ENCODE results near the gene MAP7.

The MAP7 gene

GRCh38 chr6:136469154-136469553 lies 81.1 kb downstream of the MAP7 start:
- DNase-seq = no peak
- H3K4me3 ChIP-seq (ENCODE audit: low read depth, low read length) = no peak overlapping the region
- TF ChIP-seq CTCF (IDR thresholded peaks at IDR 0.05; ENCODE audit: low read depth, low read length) = no peak
- no peaks in the 10 kb centered on the region for H3K36me3 ChIP-seq
- H3K9me3 ChIP-seq (ENCODE audit: severe bottlenecking) = no peaks in the 10 kb centered on the region
- no peaks in the 10 kb centered on the region for H3K27me3 ChIP-seq (ENCODE audit: insufficient read depth, low read depth, severe bottlenecking)
- no peak overlapping the region for H3K27ac ChIP-seq

DNA sequence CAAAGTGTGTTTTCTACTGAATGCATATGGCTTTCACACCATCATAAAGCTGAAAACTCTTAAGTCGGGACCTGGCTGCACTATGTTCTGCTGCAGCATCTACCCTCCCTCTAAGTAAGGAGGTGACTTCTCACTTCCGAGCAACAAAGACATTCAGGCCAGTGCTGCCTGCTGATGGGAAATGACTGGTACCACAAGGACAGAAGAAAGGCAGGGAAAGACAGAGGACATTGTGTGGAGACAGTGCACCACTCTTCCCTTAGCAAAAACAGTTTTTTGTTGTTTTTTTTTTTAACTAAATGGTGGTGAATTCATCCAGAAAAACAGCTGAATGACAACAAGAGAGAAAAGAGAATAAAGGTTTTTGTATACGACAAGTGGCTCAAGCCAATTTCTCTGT lies 81.5 kb downstream of the MAP7 start:
- no peak for DNase-seq
- H3K4me3 ChIP-seq (ENCODE audit: low read depth, low read length) = no peak overlapping the region
- no peaks in the 10 kb centered on the region for H3K9me3 ChIP-seq (ENCODE audit: severe bottlenecking)
- no peaks in the 10 kb centered on the region for H3K27me3 ChIP-seq (ENCODE audit: insufficient read depth, low read depth, severe bottlenecking)
- no peak overlapping the region for H3K27ac ChIP-seq
- TF ChIP-seq CTCF (IDR thresholded peaks at IDR 0.05; ENCODE audit: low read depth, low read length) = no peak
- H3K36me3 ChIP-seq = no peaks in the 10 kb centered on the region

- DNase-seq = no peak
- H3K36me3 ChIP-seq = no peaks in the 10 kb centered on the region
- H3K27me3 ChIP-seq (ENCODE audit: insufficient read depth, low read depth, severe bottlenecking) = no peaks in the 10 kb centered on the region
- no peak overlapping the region for H3K27ac ChIP-seq
- no peak for TF ChIP-seq CTCF (IDR thresholded peaks at IDR 0.05; ENCODE audit: low read depth, low read length)
- no peak overlapping the region for H3K4me3 ChIP-seq (ENCODE audit: low read depth, low read length)
- H3K9me3 ChIP-seq (ENCODE audit: severe bottlenecking) = no peaks in the 10 kb centered on the region
Observed at GRCh38 chr6:136467186-136467585, 83.0 kb downstream of the MAP7 start.

DNA sequence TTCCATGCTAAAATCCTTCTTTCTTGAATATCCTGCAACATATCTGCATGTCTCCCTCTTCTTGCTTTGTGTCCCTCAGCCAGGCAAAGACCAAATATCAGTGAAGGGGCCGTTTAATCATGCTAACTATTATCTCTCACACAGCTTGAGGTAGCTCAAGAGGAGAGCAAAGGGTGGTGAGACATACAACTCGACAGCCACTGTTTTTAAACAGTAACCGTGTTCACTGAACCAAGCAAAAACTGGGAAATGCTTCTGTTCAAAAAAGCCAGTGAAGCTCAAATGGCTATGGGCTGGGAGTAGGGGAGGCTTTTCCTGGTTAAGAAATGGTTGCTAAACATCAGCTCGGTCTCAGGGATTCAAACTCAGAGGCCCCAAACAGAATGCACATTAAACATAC lies 83.4 kb downstream of the MAP7 start:
- Histone ChIP-seq H3K9me3 (ENCODE audit: severe bottlenecking) (no peaks in the 10 kb centered on the region), H3K27ac (no peak overlapping the region), H3K4me3 (ENCODE audit: low read depth, low read length) (no peak overlapping the region), H3K27me3 (ENCODE audit: insufficient read depth, low read depth, severe bottlenecking) (no peaks in the 10 kb centered on the region), H3K36me3 (no peaks in the 10 kb centered on the region)
- TF ChIP-seq CTCF (IDR thresholded peaks at IDR 0.05; ENCODE audit: low read depth, low read length) = no peak
- no peak for DNase-seq

DNA sequence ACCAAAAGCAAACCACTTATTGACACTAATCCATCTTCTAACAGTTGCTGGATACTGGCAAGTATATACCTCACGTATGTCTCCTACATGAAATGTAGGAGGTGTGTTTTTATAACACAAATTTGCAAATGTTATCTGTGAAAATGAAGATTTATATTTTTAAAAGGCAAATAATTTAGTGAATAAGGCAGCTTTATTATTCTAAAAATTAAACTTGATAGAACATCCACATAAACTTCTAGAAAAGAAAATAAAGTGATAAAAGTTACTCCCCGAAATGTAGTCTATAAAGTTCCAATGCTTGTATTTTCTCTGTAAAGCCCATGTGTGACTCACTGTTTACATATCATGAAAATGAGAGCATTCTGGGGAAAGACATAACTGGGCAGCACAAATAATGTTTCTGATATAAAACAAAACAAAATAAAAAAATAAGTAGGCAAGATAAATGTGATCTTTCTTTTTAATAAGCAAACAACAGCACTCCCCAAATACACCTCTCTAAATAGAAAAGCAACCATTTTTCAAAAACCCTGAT lies 84.4 kb downstream of the MAP7 start:
- Histone ChIP-seq H3K27ac (no peak overlapping the region), H3K27me3 (ENCODE audit: insufficient read depth, low read depth, severe bottlenecking) (no peaks in the 10 kb centered on the region), H3K4me3 (ENCODE audit: low read depth, low read length) (no peak overlapping the region), H3K9me3 (ENCODE audit: severe bottlenecking) (no peaks in the 10 kb centered on the region), H3K36me3 (no peaks in the 10 kb centered on the region)
- DNase-seq = no peak
- no peak for TF ChIP-seq CTCF (IDR thresholded peaks at IDR 0.05; ENCODE audit: low read depth, low read length)

DNA sequence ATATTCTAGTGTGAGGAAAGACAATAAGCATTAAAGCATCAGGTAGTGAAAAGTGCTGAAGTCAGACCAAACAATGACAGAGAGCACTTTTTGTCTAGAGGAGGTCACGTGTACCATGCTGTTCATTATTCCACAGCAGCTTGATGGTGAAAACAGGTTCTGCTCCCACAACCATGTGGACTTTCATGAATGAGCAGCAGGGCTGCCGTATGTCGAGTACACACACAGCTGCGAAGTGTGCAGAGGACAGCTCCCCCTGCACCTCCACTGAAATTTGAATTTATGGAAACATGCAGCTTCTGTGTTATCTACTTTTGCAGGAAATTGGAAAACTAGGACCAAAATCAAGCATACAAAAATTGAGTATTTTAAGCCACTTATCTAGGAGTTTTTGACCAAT lies 85.3 kb downstream of the MAP7 start:
- H3K27me3 ChIP-seq (ENCODE audit: insufficient read depth, low read depth, severe bottlenecking) = no peaks in the 10 kb centered on the region
- DNase-seq = no peak
- no peak overlapping the region for H3K4me3 ChIP-seq (ENCODE audit: low read depth, low read length)
- no peaks in the 10 kb centered on the region for H3K9me3 ChIP-seq (ENCODE audit: severe bottlenecking)
- no peak for TF ChIP-seq CTCF (IDR thresholded peaks at IDR 0.05; ENCODE audit: low read depth, low read length)
- no peak overlapping the region for H3K27ac ChIP-seq
- H3K36me3 ChIP-seq = no peaks in the 10 kb centered on the region

Measured in WERI-Rb-1 (cell line).